ENCODE data around the gene RAD51B.
"Not testable (repeated sequence)": the region's sequence is repeated elsewhere in the genome, so short reads cannot be mapped to it uniquely, and the experiment has no call there.

The RAD51B gene

DNA sequence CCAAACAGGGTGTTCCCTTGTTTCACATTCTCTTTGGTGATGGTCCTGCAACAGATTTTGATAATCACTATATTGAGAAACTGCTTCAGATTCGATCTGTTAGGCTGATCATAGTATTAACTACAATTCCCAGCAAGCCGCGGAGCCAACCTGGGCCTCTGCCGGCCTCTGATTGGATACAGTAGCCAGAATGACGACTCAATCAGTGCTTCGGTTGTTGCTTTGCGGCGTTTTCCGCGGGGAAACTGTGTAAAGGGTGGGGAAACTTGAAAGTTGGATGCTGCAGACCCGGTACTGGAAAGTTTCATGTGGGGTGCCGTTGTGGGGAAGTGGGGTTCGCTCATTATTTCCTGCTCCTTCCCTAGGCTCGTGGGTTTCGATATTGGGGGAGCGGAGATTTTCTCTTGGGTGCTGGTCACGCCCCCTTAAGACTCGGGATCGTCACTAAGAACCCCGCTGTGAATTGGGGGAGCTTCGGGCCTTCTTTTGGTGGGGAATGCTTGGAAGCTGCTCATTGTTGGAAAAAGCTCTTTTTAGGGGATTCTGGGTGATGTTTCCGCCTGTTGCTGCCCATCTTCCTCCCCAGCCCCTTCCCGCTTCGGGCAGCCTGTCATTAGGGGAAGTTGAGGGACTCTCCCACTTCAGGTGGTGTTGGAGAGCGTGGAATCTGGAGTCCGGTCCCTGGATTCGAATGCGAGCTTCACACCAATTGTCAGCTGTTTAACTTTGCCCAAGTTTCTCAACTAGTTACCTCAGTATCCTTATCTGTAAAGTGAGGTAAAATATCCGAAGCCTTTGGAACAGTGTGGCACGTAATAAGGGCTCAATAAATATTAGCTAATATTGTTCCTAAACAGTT lies at the start of gene RAD51B:
RAD51B (plus strand) TSS at position 217 of the 859 bp plus-strand sequence.
- DNase-seq = peak; percentile 92

DNA sequence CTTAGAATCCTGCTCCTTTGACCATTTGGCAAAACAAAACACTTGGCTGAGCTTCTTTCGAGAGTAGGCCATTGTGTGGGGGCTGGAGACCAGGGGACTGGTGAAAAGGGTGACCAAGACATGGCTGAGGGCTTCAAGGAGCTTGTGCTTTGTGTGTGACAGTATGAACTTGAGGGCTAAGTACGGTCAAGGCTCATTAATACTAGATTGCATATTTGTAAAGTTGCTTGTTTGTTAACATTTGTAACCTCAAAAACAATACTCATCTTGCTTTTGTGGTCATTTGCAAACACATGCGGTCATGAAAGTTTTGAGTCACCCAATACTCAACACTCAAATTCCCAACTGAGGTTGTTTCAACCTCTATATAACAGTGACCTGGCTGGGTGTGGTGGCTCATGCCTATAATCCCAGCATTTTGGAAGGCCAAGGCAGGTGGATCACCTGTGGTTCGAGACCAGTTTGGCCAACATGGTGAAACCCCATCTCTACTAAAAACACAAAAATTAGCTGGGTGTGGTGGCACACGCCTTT lies 45.7 kb upstream of the RAD51B start:
- no peak for DNase-seq

DNA sequence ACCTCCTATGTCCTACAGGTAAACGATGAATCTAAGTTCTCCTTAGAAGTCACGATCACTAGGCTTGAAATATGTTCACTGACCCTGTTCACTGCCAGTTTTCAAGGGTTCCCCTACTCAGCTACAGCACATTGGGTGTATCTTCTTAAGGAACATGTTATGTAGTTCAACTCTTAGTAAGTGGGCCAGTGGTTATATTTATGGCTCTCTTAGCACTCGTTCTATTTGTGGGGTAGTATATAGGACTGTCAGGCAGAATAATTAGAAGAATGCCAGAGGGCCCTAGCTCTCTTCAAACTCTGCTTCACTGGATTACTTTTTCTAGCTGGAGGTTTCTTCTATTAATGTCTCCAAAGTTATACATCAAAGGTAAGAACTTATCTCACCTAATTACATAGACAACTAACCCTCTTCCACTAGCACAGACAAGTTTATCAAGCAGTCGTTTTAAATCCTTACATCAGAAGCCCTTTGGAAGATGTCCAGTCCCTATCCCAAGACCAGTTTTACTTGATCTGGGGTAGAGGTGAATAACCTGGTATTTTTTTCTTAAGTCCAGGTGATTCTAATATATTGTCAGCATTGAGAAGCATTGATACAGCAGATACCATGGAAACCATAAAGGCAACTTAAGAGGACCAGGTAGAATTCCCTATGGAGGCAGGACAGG lies 42.8 kb upstream of the RAD51B start:
- no peak for DNase-seq

DNA sequence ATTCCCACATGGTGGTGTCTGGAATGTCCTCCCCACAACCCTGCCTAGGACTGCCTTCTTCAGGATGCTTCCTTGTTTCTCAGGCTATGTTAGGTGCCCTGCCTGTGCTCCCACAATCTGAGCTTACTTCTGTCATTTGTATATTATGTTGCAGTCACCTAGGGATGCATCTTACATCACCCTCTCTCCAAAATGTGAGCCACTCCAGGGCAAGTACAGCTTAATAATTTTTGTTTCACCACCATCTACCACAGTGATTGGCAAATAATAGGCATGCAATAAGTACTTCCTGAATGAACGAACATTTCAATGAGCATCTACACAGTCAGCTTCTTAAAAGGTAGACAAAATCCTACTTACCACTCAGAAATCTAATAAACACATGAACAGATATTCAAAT lies 40.8 kb upstream of the RAD51B start:
- DNase-seq = no peak

DNA sequence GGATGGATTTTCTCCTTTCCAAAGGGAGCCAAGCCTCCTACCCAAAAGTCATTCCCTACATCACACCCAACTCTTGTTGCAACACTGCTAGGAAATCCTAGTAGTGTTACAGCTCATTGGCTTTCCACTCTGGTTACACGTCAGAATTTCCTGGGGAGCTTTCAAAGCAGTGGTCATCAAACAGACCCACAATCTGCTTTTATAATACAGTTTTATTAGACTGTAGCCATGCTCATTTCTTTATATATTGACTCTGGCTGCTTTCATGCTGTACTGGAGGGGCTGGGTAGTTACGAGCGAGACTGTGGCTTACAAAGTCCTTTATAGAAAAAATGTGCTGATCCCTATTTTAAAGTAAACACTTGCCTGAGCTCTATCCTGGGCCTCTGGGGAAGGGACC lies 37.5 kb upstream of the RAD51B start:
- no peak for DNase-seq

DNA sequence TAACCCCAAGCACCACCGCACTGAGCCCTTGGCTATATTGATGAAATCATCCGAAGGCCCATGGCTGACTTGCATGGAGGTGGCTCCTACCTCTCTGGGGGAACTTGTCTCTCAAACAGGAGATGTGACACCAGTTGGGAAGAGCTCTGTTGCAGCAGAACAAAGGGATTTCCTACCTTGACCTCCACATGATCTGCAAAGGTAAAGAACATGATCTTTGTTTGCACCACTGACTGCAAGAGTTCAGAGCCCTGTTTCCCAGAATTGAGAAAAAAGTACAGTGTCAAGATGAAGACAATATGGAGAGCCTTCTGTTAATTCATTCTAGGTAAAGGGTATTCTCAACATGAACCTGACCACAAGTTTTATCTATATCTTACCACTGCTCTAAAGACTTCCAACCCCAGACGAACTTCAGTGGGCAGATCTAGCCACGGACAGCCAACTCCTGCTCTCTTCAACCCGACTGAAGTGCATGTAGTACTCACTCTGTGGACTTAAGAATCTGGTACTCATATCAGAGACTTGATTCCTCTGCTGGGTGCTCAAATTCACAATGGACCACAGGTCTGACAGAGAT lies 35.2 kb upstream of the RAD51B start:
- DNase-seq = no peak

DNA sequence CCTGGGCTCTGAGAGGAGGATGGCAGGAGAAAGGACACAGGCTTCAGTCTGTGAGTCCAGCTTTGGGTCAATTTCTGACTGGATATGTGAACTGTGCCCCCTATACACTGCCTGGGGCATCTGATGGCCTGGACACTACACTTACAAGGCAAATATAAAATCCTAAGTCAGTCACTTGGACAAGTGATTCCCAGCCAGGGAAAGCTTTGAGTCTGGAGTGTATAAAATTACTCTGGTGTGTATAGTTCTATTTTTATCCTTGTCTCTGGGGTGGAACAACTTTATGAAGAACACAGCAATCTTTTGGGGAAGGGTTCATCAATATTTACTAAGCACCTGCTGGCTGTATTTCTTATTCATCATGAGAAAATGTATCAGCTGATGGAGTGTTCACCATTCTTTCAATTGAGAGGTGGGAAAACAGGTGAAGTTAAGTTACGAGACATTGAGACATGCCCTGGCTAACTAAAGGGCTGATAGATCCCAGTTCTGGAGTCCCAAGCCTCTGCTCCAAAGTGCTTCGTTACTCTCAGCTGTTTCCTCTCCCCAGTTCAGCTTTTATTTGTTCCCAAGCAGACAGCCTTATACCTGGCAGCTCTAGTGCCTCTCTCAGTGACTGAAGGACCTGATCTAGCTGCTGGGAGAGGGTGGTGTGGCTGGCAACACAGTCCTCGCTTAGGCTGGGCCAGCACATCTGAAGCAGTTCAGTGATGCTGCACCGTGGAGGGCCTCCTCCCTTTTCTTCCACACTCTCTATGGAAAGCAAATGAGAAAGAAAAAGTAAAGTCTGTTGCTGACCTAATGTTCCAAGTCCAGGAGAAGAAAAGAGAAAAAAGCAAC lies 34.1 kb upstream of the RAD51B start:
- DNase-seq = no peak

DNA sequence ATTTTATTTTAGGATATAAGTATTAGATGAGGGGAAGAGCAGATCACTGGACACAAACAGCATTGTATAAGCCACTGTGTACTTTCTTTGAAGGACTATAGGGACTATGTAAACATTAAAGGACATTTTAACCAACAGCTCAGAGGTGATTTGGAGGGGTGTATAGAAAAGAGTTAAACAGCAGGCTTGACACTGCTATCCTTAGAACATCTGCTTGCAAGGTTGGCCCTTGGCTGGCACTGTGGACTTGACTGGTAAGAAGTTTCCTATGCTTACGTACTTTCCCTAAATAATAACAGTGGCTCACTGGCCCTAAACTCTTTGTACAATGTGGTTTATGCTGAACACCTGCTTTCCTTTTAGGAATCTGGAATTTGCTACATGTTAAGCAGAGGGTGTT lies 31.9 kb upstream of the RAD51B start:
- DNase-seq = no peak

DNA sequence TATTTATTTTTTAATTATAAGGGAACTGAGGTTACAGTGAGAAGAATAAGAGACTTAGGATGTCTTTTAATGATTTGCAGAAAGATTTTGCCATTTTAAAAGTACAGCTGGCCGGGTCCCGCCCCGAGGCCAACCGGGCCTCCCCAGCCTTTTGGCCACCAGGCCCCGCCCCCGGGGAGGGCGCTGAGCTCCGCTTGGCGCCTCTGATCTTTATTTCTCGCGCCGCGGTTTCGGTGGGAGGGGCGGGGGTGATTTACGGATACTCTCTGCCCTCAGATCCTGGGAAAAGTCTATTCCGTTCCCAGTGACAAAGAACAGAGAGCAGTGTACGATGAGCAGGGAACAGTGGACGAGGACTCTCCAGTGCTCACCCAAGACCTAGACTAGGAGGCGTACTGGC lies 20.8 kb upstream of the RAD51B start:
- no peak for DNase-seq

DNA sequence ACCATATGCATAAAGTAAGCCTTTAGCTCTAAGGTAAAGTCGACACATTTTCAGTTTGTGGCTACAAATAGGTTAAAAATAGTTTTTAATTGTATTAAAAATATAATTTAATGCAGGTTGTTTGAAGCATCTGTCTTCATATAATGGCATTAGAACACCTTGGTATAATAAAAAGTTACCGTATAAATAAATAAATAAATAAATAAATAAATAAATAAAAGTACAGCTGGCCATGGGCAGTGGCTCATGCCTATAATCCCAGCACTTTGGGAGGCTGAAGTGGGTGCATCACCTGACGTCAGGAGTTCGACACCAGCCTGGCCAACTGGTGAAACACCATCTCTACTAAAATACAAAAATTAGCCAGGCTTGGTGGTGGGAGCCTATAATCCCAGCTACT lies 18.8 kb upstream of the RAD51B start:
- DNase-seq = no peak

DNA sequence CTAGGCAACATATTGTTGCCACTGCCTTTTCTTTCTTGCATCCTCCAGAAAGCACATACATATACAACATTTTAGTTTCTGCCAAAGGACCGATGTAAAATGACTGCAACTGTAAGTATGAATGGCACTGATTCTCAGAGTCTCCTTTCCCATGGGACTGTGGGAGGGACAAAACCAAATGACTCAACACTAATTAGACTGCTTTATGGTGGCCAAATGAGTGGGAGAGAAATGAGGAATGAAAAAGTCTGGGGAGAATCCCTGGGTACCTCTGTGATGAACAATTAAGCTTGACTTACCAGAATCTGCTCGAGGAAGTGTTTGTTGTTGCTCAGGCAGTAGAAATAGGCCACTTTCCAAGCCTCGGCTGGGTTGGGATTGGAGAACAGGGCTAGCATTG lies 13.3 kb upstream of the RAD51B start:
- no peak for DNase-seq

DNA sequence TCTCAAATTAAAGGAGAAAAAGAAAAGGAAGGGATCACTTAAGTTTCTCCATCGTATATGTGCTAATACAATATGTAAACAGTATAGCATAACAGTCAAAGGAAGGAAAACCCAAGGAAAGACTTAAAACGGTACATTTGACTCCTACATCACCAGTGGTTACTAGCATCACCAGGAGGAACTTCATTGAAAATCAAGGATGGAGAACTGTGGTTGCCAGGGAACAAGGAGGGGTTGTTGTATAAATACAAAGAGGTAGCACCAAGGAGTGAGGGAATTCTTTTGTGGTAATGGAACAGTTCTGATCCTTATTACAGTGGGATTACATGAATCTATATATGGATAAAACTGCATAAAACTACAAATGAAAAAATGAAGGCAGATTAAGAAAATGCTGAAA lies 4.8 kb upstream of the RAD51B start:
- DNase-seq = no peak

DNA sequence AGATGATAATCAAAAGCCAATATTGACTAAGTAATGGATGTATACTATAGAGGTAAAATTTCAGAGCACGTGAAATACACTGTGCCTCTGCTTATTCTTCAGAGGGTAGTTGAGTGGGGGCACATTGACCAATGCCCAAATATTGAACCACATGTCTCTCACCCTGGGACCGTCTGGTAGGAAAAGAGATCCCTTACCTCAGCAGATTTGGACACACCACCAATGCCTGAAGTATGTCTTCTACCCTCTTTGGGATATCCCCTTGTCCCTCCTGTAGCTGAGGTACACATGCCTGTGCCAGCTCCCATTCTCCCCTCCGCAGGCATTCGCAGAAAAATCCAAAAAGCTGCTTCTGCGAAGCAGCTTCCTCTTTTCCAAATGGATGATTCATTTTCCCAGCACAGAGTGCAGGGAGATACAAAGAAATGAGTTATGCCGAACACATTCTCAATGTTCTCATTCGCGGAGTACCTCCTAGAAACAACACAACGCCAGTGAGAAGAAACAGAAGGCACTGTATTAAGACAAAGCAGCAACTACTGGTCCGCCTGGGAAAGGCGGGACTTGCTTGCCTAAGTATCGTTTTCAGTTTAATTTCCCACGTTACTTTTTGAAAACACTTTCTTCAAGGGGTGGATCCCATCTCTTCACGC lies 3.9 kb upstream of the RAD51B start:
- no peak for DNase-seq

DNA sequence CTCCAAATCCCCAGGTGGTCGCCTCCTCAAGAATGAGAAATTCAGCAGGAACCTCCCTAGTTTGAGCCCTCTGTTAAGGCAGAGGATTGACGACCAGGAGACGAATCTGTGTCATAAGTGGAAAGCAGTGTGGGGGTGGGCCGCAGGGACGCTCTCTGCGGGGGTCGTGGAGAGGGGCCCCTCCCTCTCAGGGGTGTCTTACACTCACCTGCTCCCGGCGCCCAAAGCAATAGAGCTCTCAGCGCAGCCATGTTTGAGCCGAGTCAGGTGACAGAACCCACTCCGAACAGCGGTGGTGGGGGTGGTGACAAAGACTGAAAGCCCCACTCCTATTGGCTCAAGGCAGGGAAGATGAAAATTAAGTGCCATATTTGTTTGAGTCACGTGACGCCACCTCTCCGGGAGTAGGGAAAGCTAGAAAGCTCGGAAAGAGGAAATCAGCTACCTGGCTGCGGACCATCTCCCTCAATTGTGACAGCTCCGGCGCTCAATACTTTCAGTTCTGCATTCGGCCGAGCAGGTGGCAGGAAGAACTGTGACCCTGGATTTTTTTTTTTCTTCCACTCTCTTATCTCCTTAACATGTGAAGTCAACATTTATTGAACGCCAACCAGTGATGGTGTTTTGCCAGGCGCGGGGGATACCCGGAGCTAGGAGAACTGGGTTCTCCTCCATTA lies 3.1 kb upstream of the RAD51B start, which contains the start of gene ZFYVE26:
ZFYVE26 (minus strand) TSS at position 265 of the 677 bp plus-strand sequence. CDS start 627 bp downstream, outside the sequence.
- DNase-seq = peak; percentile 91

DNA sequence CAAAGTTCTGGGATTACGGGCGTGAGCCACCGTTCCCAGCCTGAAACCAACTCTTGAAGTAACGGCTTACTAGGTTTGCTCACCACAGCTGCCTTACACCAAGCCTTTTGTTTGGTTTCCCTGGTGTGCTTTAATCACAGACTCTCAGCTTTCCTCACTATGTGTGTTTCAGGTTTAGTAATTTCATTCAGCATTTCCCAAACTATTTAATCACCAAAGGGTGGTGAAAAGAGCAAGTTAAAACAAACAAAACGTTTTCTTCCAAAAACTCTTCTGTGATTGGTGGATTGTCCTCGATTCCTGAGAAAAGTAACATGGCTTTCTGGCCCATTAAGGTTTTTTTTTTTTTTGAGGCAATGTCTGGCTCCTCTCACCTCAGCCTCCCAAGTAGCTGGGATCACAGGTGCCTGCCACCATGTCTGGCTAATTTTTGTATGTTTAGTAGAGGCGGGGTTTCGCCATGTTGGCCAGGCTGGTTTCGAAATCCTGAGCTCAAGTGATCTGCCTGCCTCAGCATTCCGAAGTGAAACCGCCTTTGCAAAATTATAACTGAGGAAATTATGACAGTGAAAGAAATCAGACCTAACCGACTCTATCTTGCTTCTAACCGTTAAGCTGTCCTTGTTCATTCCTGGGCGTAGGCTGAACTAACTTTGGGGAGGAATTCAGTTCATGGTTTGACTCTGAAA lies 1.7 kb upstream of the RAD51B start:
- no peak for DNase-seq

DNA sequence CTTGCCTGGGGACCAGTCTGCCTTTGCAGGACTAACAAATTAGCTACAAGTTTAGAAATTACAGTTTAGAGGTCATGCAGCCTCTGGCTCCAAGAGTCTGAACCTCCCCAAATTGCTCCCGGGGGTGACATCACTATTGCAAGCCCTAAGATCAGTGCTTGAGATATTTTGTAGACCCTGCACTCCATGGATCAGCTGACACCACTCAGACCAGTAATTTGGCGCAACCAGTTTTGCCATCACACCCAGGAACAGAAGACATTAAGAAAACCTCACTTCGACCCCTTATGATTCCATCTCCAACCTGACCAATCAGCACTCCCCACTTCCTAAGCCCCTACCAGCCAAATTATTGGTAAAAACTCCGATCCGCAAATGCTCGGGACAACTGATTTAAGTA lies 1.1 kb upstream of the RAD51B start:
- not testable (repeated sequence) for DNase-seq

DNA sequence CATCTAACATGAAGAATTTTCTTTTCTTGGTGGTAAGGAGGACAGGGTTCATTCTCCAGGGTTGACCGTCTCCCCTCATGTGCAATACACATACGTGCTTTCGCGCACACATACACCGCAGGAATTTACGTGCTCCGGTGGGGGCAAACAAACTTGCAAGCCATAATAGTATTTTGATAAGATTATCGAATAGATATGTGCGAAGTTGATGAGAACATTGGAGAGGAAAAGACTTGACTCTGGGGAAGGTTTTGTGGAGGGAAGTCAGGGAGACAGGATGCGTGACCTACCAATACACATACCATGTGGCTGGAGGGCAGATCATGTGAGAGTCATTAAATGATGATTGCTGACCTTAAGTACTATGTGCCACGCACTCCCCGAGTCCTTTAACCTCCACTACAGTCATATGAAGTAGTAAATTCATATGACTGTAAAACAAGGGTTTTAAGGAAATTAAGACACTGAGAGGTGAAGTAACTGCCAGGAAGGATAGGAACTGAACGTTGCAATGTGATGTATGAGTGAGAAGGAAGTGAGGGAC lies 921 bp downstream of the RAD51B start:
- DNase-seq = peak; percentile 5

DNA sequence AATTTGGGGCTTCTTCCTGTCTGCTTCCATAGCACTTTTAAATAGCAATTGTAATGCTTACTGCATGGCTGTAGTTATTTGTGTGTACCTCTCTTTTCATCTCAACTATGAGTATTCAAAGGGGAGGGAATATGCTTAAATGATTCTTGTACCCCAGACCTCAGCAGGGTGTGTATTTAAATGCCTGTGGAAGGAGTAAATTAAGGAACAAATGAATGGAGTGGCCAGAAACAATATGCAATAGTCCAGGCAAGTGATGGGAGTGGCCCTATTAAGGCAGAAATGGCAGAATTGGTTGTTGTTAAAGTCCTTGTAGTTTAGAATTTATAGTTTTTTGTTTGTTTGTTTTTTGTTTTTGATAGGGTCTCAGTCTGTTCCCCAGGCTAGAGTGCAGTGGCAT lies 1.5 kb downstream of the RAD51B start:
- DNase-seq = no peak

DNA sequence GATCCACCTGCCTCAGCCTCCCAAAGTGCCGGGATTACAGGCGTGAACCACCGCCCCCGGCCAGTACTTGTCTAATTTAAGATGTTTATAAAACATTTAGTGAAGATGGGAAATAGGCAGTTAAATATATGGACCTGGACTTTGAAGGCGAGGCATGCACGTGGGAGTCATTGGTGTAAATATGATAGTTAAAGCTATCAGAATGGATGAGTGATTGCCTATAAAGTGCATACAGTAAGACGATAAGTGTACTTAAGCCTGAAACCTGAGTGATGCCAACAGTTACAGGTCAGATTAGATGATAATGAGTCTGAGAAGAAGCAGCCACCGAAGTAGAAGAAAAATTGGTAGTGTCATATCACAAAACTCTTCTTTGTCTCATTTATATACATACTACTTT lies 11.5 kb downstream of the RAD51B start:
- no peak for DNase-seq

DNA sequence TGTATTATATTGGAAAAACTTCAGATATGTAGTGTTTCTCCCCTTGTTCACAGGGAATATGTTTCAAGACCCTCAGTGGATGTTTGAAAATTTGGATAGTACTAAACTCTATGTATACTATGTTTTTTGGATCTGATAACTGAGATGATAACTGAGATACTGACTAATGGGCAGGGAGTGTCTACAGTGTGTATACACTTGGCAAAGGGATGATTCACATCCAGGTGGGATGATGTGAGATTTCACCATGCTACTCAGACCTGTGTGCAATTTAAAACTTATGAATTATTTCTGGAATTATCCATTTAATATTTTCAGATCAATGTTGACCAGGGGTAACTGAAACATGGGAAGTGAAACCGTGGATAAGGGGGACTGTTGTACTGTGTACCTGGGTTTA lies 13.8 kb downstream of the RAD51B start:
- DNase-seq = no peak

DNA sequence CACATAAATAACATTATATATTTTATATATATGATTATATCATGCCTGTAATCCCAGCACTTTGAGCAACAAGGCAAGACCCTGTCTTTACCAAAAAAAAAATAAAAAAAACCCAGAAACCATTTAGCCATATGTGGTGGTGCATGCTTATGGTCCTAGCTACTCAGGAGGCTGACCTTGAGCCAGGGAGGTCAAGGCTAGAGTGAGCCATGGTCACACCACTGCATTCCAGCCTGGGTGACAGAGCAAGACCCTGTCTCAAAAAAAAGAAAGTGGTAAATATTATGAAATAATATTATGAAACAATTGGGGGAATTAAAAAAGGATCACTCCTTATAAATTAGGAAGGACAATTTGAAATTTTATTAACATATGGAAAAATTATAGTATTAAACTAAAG lies 16.0 kb downstream of the RAD51B start:
- no peak for DNase-seq

Measured in CD4-positive, alpha-beta T cell treated with Interleukin-21 for 1 hour (primary cell).